ENCODE data around the gene PLPP2. TPM values are rescaled to one million over a fixed set of nuclear protein-coding genes. Genes with fewer than 3 reads are reported as not detected.

Gene PLPP2
- total RNA-seq (2014; rRNA removed; shearing (Covaris generic)) (0.03 and 0.05 TPM in 2 replicates), total RNA-seq (2022) (0.50 and 0.80 TPM in 2 replicates), Bru-seq, nascent RNA (percentile 13 among the genes with signal in this experiment), BruChase-seq, experiment 1, labeled RNA remaining after a 6-hour chase (percentile 20 among the genes with signal in this experiment), BruChase-seq, experiment 2, labeled RNA remaining after a 2-hour chase (percentile 15 among the genes with signal in this experiment)
- long read RNA-seq, result 0 reads

GRCh38 chr19:291006-291521, at the start of gene PLPP2:
Gene PLPP2 (minus strand): TSS chr19:291403. CDS start chr19:291336, 67 bp downstream.
- no peak within 1 kb of the TSS for H3K27ac ChIP-seq (ENCODE audit: low read depth, low read length, poor library complexity, severe bottlenecking)
- intact Hi-C loops (cut with micrococcal nuclease; ENCODE audit: unreplicated experiment), result no loop called here
- no TSS peak for BruUV-seq (replicated peaks)

GRCh38 chr19:340620-341385, 49.6 kb upstream of the PLPP2 start:
- POLR2A ChIA-PET, result no interaction called here
- Histone ChIP-seq H3K79me2 (ENCODE audit: insufficient read depth, low read depth, low read length) (peaks cover 76% of the 10 kb centered on the region), H3K4me1 (ENCODE audit: insufficient read depth, low read length, poor library complexity, severe bottlenecking) (peaks cover 37% of the 10 kb centered on the region), H2AFZ (ENCODE audit: low read length) (no peak overlapping the region), H4K20me1 (ENCODE audit: insufficient read depth, low read length) (peaks cover 15% of the 10 kb centered on the region; the same call in 1 of the 2 replicates), H3K27ac (ENCODE audit: low read depth, low read length, poor library complexity, severe bottlenecking) (no peak overlapping the region), H3K9me3 (ENCODE audit: low read length) (peaks cover 12% of the 10 kb centered on the region), H3K4me3 (ENCODE audit: low read depth, low read length, poor library complexity, severe bottlenecking) (no peak overlapping the region), H3K9me2 (ENCODE audit: insufficient read depth, low read length) (no peaks in the 10 kb centered on the region), H3K36me3 (ENCODE audit: insufficient read depth, low read length) (peaks cover 66% of the 10 kb centered on the region), H3K4me2 (ENCODE audit: low read length) (no peak overlapping the region)
- intact Hi-C loops (cut with micrococcal nuclease; ENCODE audit: unreplicated experiment), result no loop called here
- CTCF ChIA-PET (ENCODE audit: unreplicated experiment), result no interaction called here
- DNase-seq (ENCODE audit: low spot score), result no peak
- TF ChIP-seq, protein P1, sequence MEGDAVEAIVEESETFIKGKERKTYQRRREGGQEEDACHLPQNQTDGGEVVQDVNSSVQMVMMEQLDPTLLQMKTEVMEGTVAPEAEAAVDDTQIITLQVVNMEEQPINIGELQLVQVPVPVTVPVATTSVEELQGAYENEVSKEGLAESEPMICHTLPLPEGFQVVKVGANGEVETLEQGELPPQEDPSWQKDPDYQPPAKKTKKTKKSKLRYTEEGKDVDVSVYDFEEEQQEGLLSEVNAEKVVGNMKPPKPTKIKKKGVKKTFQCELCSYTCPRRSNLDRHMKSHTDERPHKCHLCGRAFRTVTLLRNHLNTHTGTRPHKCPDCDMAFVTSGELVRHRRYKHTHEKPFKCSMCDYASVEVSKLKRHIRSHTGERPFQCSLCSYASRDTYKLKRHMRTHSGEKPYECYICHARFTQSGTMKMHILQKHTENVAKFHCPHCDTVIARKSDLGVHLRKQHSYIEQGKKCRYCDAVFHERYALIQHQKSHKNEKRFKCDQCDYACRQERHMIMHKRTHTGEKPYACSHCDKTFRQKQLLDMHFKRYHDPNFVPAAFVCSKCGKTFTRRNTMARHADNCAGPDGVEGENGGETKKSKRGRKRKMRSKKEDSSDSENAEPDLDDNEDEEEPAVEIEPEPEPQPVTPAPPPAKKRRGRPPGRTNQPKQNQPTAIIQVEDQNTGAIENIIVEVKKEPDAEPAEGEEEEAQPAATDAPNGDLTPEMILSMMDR (conservative IDR thresholded peaks at IDR 0.05; ENCODE audit: low read length), result no peak
- TF ChIP-seq EZH2phosphoT487 (IDR thresholded peaks at IDR 0.05; ENCODE audit: borderline replicate concordance, low read depth, low read length), result no peak
- BruUV-seq (replicated peaks), result no TSS peak

More at GRCh38 chr19:291006-291521, at the start of gene PLPP2:
- Histone ChIP-seq H3K36me3 (ENCODE audit: insufficient read depth, low read length) (no peaks in the 10 kb centered on the region), H3K4me2 (ENCODE audit: low read length) (no peak within 1 kb of the TSS), H3K4me1 (ENCODE audit: insufficient read depth, low read length, poor library complexity, severe bottlenecking) (no peaks in the 10 kb centered on the region), H3K9me3 (ENCODE audit: low read length) (no peaks in the 10 kb centered on the region), H4K20me1 (ENCODE audit: insufficient read depth, low read length) (no peaks in the 10 kb centered on the region), H2AFZ (ENCODE audit: low read length) (no peak within 1 kb of the TSS), H3K79me2 (ENCODE audit: insufficient read depth, low read depth, low read length) (no peaks in the 10 kb centered on the region), H3K9me2 (ENCODE audit: insufficient read depth, low read length) (no peaks in the 10 kb centered on the region), H3K4me3 (ENCODE audit: low read depth, low read length, poor library complexity, severe bottlenecking) (no peak within 1 kb of the TSS)
- DNase-seq (ENCODE audit: low spot score), result no peak
- no peak for TF ChIP-seq EZH2phosphoT487 (IDR thresholded peaks at IDR 0.05; ENCODE audit: borderline replicate concordance, low read depth, low read length)
- TF ChIP-seq, protein P1 (conservative IDR thresholded peaks at IDR 0.05; ENCODE audit: low read length), result no peak
- ChIA-PET CTCF (ENCODE audit: unreplicated experiment) (no interaction called here), POLR2A (no interaction called here)

Measured in OCI-LY7 (cell line).